GM19240 (cell line): ENCODE results near the gene SIN3A.
"Not testable (repeated sequence)": the region's sequence is repeated elsewhere in the genome, so short reads cannot be mapped to it uniquely, and the experiment has no call there.

Experiments used
- DNase-seq: peaks from one replicate; pipeline ENCODE4 v3.0.0; 2011; ENCODE audit warnings: low spot score; ENCODE audit not compliant: insufficient read length

The SIN3A gene

GRCh38 chr15:75451674-75452363, at the start of gene SIN3A:
Gene SIN3A, minus strand, starts transcription at chr15:75451690. Its CDS starts 21,315 bp downstream, at chr15:75430375.
- peak; percentile 47 for DNase-seq

GRCh38 chr15:75493732-75494131, 42.2 kb upstream of the SIN3A start:
- no peak for DNase-seq

- no peak for DNase-seq
Measured at GRCh38 chr15:75483961-75484360, 32.5 kb upstream of the SIN3A start.

GRCh38 chr15:75483556-75483955, 32.1 kb upstream of the SIN3A start:
- not testable (repeated sequence) for DNase-seq

- no peak for DNase-seq
Measured at GRCh38 chr15:75483106-75483505, 31.6 kb upstream of the SIN3A start.

GRCh38 chr15:75480463-75480862, 29.0 kb upstream of the SIN3A start:
- DNase-seq, result not testable (repeated sequence)

- no peak for DNase-seq
Measured at GRCh38 chr15:75479670-75480069, 28.2 kb upstream of the SIN3A start.

- not testable (repeated sequence) for DNase-seq
Measured at GRCh38 chr15:75477094-75477493, 25.6 kb upstream of the SIN3A start.

- DNase-seq, result no peak
Measured at GRCh38 chr15:75468913-75469598, 17.6 kb upstream of the SIN3A start.

- DNase-seq, result no peak
Measured at GRCh38 chr15:75460646-75461045, 9.2 kb upstream of the SIN3A start.

- no peak for DNase-seq
Measured at GRCh38 chr15:75459581-75459980, 8.1 kb upstream of the SIN3A start.

- DNase-seq, result no peak
Measured at GRCh38 chr15:75456710-75457109, 5.2 kb upstream of the SIN3A start.

- no peak for DNase-seq
Measured at GRCh38 chr15:75455982-75456531, 4.6 kb upstream of the SIN3A start.

- peak; percentile 84 for DNase-seq
Measured at GRCh38 chr15:75455424-75455981, 4.0 kb upstream of the SIN3A start.

- DNase-seq, result no peak
Measured at GRCh38 chr15:75454471-75455378, 3.2 kb upstream of the SIN3A start.

GRCh38 chr15:75453703-75454470, 2.4 kb upstream of the SIN3A start:
- DNase-seq, result peak; percentile 77

- DNase-seq, result no peak
Measured at GRCh38 chr15:75452865-75453702, 1.6 kb upstream of the SIN3A start.

GRCh38 chr15:75452364-75452864, 924 bp upstream of the SIN3A start:
- no peak for DNase-seq

- DNase-seq, result no peak
Measured at GRCh38 chr15:75451202-75451673, 252 bp downstream of the SIN3A start.
